Measurements from ENCODE around the gene YARS1.

DNA sequence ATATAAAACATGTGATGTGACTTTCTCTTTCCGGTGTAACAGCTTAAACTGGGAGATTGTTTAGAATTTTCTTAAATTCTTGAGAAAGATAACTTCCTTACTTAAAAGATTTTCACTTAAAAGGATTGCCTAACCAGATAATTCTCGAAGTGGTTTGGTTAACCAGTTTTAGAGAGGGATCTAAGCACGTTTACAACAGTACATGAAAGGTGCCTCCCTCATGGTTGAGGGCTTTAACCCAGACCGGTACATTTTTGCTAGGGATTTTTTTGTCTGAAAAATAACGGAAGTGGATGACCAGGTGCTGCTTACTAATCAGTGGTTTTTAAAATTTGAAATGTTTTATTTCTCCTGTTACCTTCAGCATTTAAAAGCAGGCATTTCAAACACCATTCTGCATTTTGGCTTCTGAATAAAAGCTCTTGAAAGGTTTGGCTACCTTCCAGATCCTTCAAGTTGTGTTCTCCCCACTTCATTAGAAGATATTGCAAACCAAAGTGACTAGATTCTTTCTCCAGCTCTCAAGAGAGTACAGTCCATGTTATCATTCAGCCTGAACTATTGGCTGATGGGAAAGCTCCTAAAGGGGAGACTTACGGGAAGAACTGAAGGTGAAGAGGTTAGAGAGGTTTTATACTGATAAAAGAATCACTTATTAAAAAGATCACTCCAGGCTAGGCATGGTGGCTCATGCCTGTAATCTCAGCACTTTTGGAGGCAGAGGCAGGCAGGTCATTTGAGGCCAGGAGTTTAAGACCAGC, 13.1 kb upstream of the YARS1 start:
- TF ChIP-seq CTCF (conservative IDR thresholded peaks at IDR 0.05; ENCODE audit: low read length) (no peak), EZH2phosphoT487 (IDR thresholded peaks at IDR 0.05; ENCODE audit: borderline replicate concordance) (no peak)
